Measurements from ENCODE around the gene TTC31.
"Not testable (repeated sequence)": the region's sequence is repeated elsewhere in the genome, so short reads cannot be mapped to it uniquely, and the experiment has no call there.

Gene TTC31

GRCh38 chr2:74439803-74440377 is 43.0 kb upstream of the TTC31 start:
- H3K4me3 Mint-ChIP-seq: peak overlapping the region; percentile 96 to 98 (median 98)
- H3K36me3 Mint-ChIP-seq (ENCODE audit: low read depth): peaks cover 25% of the 10 kb centered on the region
- no peaks in the 10 kb centered on the region for H3K9me3 Mint-ChIP-seq
- peaks cover 7% of the 10 kb centered on the region for H3K27me3 Mint-ChIP-seq (ENCODE audit: low read depth)
- H3K4me1 Mint-ChIP-seq: peaks cover 52% of the 10 kb centered on the region
- H3K27ac Mint-ChIP-seq: peak overlapping the region; percentile 99 to 100 (median 99)
- TF ChIP-seq CTCF (IDR thresholded peaks at IDR 0.05; ENCODE audit: unreplicated experiment in 3 of 3): no peak

- Mint-ChIP-seq H3K27me3 (ENCODE audit: low read depth) (peaks cover 7% of the 10 kb centered on the region), H3K36me3 (ENCODE audit: low read depth) (peaks cover 22% of the 10 kb centered on the region)
- TF ChIP-seq CTCF (IDR thresholded peaks at IDR 0.05; ENCODE audit: unreplicated experiment in 3 of 3): peak; percentile 20 to 32 (median 27)
Observed at GRCh38 chr2:74440378-74441169, 42.3 kb upstream of the TTC31 start.

GRCh38 chr2:74441170-74441689 is 41.7 kb upstream of the TTC31 start:
- TF ChIP-seq CTCF (IDR thresholded peaks at IDR 0.05; ENCODE audit: unreplicated experiment in 3 of 3): no peak
- Mint-ChIP-seq H3K9me3 (no peaks in the 10 kb centered on the region), H3K27ac (peak overlapping the region; percentile 99 to 100 (median 99)), H3K36me3 (ENCODE audit: low read depth) (peaks cover 19% of the 10 kb centered on the region), H3K4me3 (peak overlapping the region; percentile 96 to 98 (median 98)), H3K27me3 (ENCODE audit: low read depth) (peaks cover 7% of the 10 kb centered on the region), H3K4me1 (peaks cover 45% of the 10 kb centered on the region)

More at GRCh38 chr2:74440378-74441169, 42.3 kb upstream of the TTC31 start:
- Mint-ChIP-seq H3K27ac (peak overlapping the region; percentile 99 to 100 (median 99)), H3K9me3 (no peaks in the 10 kb centered on the region), H3K4me3 (peak overlapping the region; percentile 96 to 98 (median 98)), H3K4me1 (peaks cover 49% of the 10 kb centered on the region)

- TF ChIP-seq CTCF (IDR thresholded peaks at IDR 0.05; ENCODE audit: unreplicated experiment in 3 of 3): no peak
- H3K27ac Mint-ChIP-seq: peak within 1 kb of the TSS; percentile 99 to 100 (median 99)
- H3K27me3 Mint-ChIP-seq (ENCODE audit: low read depth): peaks cover 7% of the 10 kb centered on the region
- peaks cover 43% of the 10 kb centered on the region for H3K4me1 Mint-ChIP-seq
- H3K4me3 Mint-ChIP-seq: peak within 1 kb of the TSS; percentile 96 to 98 (median 98)
- H3K9me3 Mint-ChIP-seq: no peaks in the 10 kb centered on the region
- H3K36me3 Mint-ChIP-seq (ENCODE audit: low read depth): peaks cover 18% of the 10 kb centered on the region
Observed at GRCh38 chr2:74441690-74442482, 41.0 kb upstream of the TTC31 start, which contains the start of gene RTKN. Gene RTKN, minus strand, starts transcription at chr2:74441937. Its CDS starts 121 bp downstream, at chr2:74441816.

GRCh38 chr2:74442483-74443297 is 40.2 kb upstream of the TTC31 start:
- Mint-ChIP-seq H3K36me3 (ENCODE audit: low read depth) (peaks cover 13% of the 10 kb centered on the region), H3K4me1 (peaks cover 35% of the 10 kb centered on the region), H3K27ac (peak overlapping the region; percentile 99 to 100 (median 99)), H3K4me3 (peak overlapping the region; percentile 96 to 98 (median 98))
- not testable (repeated sequence) for H3K27me3 Mint-ChIP-seq (ENCODE audit: low read depth); H3K9me3 Mint-ChIP-seq

All from nephron (organoid).